Measurements from ENCODE around the gene PAK1IP1. TPM values are rescaled to one million over a fixed set of nuclear protein-coding genes. Genes with fewer than 3 reads are reported as not detected.

Gene PAK1IP1
- total and polyA plus RNA-seq, 2 donors (not counting 3 experiments of a cell fraction or from before 2014, with no cell fraction given) = 10.6 to 20.6 TPM

DNA sequence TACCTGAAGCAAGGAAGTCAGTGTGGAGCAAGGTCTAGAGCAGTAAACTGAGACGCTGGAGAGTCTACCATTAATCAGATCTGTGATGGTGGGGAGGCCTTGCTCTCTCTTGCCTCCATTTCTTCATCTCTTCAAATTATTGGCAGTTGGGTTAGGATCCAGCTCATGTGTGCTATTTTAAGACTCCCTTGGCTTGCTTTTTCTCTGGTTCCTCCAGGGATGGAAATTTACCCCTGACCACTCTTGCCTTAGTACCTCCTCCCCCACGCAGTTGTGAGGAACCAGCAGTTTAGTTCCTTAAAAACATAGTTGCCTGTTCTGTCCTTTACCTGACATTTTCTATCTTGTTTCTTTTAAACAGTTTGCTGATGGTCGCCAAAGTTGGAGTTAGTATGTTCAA lies 35.5 kb downstream of the PAK1IP1 start:
- H3K36me3 ChIP-seq (ENCODE audit: control insufficient read depth in 2 of 2, extremely low read depth in 1 of 2, insufficient read depth in 2 of 2, low read length in 2 of 2) = peaks cover 0 to 4% of the 10 kb centered on the region in 2 experiments
- H3K27ac ChIP-seq (ENCODE audit: insufficient read depth, low read depth, low read length) = no peak overlapping the region
- H3K27me3 ChIP-seq (ENCODE audit: control insufficient read depth in 2 of 2, insufficient read depth in 2 of 2, low read length in 2 of 2) = no peaks in the 10 kb centered on the region
- FAIRE-seq = no peak
- H3K4me3 ChIP-seq (replicated peaks in 1 of 3; ENCODE audit: insufficient read depth in 1 of 3, low read depth in 1 of 3, low read length in 3 of 3) = no peak overlapping the region
- H3K4me2 ChIP-seq (ENCODE audit: insufficient read depth, low read length) = no peak overlapping the region
- peaks cover 5% of the 10 kb centered on the region for H3K4me1 ChIP-seq (ENCODE audit: control insufficient read depth, extremely low read depth, insufficient read depth, low read length)
- TF ChIP-seq MYC (IDR thresholded peaks at IDR 0.05; ENCODE audit: low read depth, low read length) (no peak), EZH2 (IDR thresholded peaks at IDR 0.05; ENCODE audit: borderline replicate concordance, low read depth, low read length, severe bottlenecking) (no peak), POLR2A (IDR thresholded peaks at IDR 0.05; ENCODE audit: low read depth, low read length) (no peak), GATA2 (IDR thresholded peaks at IDR 0.05; ENCODE audit: insufficient read depth, insufficient read length, low read depth, low read length) (no peak), JUN (IDR thresholded peaks at IDR 0.05; ENCODE audit: borderline replicate concordance, insufficient read depth, insufficient read length, low read depth) (no peak), POLR2AphosphoS5 (IDR thresholded peaks at IDR 0.05; ENCODE audit: insufficient read depth, low read depth, low read length) (no peak), MAX (IDR thresholded peaks at IDR 0.05; ENCODE audit: insufficient read depth, insufficient read length) (no peak), FOS (IDR thresholded peaks at IDR 0.05; ENCODE audit: borderline replicate concordance, insufficient read depth, low read length) (no peak)
- TF ChIP-seq, protein P1, sequence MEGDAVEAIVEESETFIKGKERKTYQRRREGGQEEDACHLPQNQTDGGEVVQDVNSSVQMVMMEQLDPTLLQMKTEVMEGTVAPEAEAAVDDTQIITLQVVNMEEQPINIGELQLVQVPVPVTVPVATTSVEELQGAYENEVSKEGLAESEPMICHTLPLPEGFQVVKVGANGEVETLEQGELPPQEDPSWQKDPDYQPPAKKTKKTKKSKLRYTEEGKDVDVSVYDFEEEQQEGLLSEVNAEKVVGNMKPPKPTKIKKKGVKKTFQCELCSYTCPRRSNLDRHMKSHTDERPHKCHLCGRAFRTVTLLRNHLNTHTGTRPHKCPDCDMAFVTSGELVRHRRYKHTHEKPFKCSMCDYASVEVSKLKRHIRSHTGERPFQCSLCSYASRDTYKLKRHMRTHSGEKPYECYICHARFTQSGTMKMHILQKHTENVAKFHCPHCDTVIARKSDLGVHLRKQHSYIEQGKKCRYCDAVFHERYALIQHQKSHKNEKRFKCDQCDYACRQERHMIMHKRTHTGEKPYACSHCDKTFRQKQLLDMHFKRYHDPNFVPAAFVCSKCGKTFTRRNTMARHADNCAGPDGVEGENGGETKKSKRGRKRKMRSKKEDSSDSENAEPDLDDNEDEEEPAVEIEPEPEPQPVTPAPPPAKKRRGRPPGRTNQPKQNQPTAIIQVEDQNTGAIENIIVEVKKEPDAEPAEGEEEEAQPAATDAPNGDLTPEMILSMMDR (IDR thresholded peaks at IDR 0.05; ENCODE audit: extremely low read depth in 1 of 2, insufficient read depth in 1 of 2, low read depth in 1 of 2, low read length in 2 of 2) = no peak
- ChIA-PET CTCF (no interaction called here), POLR2A (interaction anchor here (1.6 kb wide), 1 partner anchor 14 kb away, joined by 3 read pairs; no protein-coding TSS in a partner anchor)
- H3K79me2 ChIP-seq (ENCODE audit: control insufficient read depth, insufficient read depth, low read length) = no peaks in the 10 kb centered on the region
- no peak overlapping the region for H2AFZ ChIP-seq (ENCODE audit: low read depth, low read length)
- no peaks in the 10 kb centered on the region for H3K9me1 ChIP-seq (replicated peaks; ENCODE audit: control insufficient read depth, extremely low read depth, insufficient read depth, low read length)
- no peaks in the 10 kb centered on the region for H4K20me1 ChIP-seq (replicated peaks; ENCODE audit: control insufficient read depth, extremely low read depth, insufficient read depth, low read length)
- dilution Hi-C loops (cut with MboI; ENCODE audit: extremely low pct_ligation_motif_present, low sequenced_read_pairs) = no loop called here
- BruUV-seq (replicated peaks) = no TSS peak
- intact Hi-C loops (cut with micrococcal nuclease) = no loop called here
- no peaks in the 10 kb centered on the region for H3K9me3 ChIP-seq (replicated peaks; ENCODE audit: control insufficient read depth, insufficient read depth, low read length)
- no peak for DNase-seq (ENCODE audit: low read depth, low spot score)
- H3K9ac ChIP-seq (replicated peaks; ENCODE audit: extremely low read depth, insufficient read depth, low read length) = no peak overlapping the region

All from endothelial cell of umbilical vein (primary cell).